Fibroblast of the aortic adventitia (primary cell): ENCODE measurements around the gene PLAGL2. TPM values are rescaled to one million over a fixed set of nuclear protein-coding genes. Genes with fewer than 3 reads are reported as not detected.

Source experiments
- DNase-seq: peaks from one replicate; pipeline ENCODE4 v3.0.0-alpha.2; 2010; ENCODE audit warnings: low read depth
- H3K4me3 ChIP-seq: 2 replicates; pipeline ENCODE4 v1.5.1; 2011; ENCODE audit warnings: low read depth, mild to moderate bottlenecking, control low read depth, low read length, moderate library complexity
- total RNA-seq: library from RNA; depleted of rRNA; stranded (reverse); fragments of >200 nt; gene quantifications from 2 replicates; pipeline ENCODE4 v1.2.3, GENCODE V29; 2012; ENCODE audit warnings: low replicate concordance
- TF ChIP-seq, protein P1 (sequence below): IDR thresholded peaks from 2 replicates; pipeline ENCODE4 v1.5.1; 2011; ENCODE audit warnings: mild to moderate bottlenecking, low read length, control low read depth, inconsistent platforms; ENCODE audit not compliant: insufficient read depth

Gene PLAGL2
- total RNA-seq, 1 donor: 4.2 TPM

DNA sequence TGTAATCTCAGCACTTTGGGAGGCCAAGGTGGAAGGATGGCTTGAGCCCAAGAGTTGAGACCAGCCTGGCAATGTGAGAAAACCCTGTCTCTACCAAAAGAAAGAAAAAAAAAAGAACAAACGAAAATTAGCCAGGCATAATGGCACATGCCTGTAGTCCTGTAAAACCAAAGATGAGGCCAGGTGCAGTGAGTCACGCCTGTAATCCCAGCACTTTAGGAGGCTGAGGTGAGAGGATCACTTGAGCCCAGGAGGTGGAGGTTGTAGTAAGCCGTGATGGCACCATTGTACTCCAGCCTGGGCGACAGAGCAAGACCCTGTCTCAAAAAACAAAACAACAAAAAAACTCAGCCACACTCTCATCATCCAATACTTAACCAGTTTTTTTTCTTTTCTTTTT lies 37.4 kb upstream of the PLAGL2 start:
- H3K4me3 ChIP-seq: no peak overlapping the region
- TF ChIP-seq, protein P1, sequence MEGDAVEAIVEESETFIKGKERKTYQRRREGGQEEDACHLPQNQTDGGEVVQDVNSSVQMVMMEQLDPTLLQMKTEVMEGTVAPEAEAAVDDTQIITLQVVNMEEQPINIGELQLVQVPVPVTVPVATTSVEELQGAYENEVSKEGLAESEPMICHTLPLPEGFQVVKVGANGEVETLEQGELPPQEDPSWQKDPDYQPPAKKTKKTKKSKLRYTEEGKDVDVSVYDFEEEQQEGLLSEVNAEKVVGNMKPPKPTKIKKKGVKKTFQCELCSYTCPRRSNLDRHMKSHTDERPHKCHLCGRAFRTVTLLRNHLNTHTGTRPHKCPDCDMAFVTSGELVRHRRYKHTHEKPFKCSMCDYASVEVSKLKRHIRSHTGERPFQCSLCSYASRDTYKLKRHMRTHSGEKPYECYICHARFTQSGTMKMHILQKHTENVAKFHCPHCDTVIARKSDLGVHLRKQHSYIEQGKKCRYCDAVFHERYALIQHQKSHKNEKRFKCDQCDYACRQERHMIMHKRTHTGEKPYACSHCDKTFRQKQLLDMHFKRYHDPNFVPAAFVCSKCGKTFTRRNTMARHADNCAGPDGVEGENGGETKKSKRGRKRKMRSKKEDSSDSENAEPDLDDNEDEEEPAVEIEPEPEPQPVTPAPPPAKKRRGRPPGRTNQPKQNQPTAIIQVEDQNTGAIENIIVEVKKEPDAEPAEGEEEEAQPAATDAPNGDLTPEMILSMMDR: no peak
- DNase-seq: no peak

DNA sequence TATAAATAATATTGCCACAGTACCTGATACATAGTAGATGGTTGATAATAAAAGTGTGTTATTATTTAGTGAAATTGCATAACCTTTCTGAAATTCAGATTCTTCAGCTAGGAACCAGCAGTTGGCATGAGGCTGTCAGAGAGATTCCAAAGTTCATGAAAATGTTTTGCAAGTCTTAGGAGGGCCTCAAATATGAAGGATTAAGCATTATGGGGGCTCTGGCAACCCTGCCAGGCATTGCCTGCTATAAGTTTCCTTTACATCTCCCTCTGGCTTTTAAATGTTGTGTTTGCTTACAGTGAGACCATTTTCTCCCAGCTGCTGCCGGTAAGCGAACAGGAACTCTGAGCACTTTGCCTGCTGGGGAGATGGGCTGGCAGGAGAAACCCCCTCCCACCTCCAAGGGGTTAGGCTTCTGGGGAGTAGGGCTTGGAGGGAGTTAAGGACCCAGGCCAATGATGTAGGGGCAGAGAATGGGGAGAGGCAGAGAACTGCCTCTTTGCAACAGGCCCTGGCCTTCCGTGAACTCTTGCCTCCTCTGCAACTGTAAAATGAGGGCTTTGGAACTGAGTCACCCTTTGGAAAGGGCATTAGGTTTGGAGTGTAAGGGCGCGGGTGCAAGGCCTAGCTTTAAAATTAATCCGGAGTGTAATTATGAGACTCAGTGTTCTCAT lies 36.7 kb upstream of the PLAGL2 start:
- no peak overlapping the region for H3K4me3 ChIP-seq
- TF ChIP-seq, protein P1: no peak
- no peak for DNase-seq

DNA sequence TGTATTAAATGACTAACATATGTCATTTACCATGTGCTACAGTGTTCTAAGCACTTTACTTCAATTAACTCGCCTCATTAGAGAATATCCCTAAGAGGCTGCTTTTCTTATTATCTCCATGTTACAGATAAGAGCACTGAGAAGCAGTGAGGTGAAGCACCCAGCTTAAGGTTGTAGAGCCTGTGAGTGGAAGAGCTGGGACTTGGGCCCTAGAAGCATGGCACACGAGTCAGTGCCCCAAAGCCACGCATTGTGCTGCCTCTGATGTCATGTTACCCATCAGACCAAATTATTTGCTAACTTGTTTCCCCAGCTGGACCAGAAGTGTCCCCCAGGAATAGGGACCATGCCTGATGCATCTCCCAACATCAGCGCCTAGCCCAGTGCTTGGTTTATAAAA lies 34.3 kb upstream of the PLAGL2 start:
- DNase-seq: no peak
- TF ChIP-seq, protein P1: no peak
- no peak overlapping the region for H3K4me3 ChIP-seq

DNA sequence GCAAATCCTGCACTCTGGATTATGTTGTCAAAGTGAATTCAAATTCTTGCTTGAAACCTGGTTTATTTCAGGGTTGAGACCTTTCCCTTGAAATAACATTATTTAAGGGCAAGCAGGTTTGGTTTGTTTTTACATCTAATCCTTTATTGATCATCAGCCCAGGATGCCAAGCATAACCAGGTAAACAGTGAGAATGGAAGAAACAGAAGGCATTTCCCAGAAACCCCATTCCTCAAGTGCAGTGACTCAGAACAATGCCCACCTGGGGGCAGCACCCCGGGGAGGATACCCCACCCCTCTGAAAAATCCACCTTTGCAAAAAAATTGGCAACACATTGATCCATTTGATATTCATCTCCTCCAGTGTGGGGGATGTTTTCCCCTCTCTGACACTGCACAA lies 32.7 kb upstream of the PLAGL2 start:
- no peak overlapping the region for H3K4me3 ChIP-seq
- no peak for DNase-seq
- TF ChIP-seq, protein P1: no peak

DNA sequence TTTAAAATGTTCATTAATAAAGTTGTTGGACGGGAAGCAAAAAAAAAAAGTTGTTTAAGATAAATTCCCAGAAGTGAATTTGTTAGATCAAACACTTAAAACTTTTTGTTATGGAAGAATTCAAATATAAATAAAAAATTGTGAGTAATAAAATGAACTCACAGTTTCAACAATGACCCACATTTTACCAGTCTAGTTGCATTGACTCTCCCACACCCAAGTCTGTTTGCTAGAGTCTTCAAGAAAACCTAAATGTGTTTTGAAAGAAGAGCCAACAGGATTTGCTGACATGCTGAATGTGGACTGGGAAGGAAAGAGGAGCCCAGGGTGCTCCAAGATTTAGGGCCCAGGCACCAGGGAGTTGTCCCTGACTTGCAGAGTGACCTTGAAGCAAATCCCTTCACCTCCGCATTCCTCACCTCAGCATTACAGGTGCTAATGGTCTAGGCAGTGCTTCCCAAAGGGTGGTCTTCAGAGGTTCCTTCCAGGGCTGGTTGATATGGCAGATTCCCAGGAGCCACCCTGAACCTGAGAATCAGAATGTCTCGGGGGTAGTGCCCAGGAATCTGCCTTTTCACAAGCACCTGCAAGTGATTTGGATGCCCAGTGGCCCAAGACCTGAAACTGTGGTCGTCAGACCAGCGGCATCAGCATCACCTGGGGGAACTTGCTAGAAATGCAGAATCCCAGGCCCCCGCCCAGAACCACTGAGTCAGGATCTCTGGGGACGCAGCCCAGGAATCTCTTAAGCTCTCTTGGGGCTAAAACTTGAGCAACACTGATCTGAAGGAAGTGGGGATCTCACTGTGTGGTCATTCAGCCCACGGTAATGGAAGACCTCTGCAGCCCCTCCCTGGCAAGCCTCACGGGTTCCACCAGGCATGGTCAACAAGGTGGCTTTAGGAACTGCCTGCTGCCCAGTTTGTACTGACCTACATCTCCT lies 31.2 kb upstream of the PLAGL2 start:
- H3K4me3 ChIP-seq: no peak overlapping the region
- TF ChIP-seq, protein P1: no peak
- DNase-seq: no peak

DNA sequence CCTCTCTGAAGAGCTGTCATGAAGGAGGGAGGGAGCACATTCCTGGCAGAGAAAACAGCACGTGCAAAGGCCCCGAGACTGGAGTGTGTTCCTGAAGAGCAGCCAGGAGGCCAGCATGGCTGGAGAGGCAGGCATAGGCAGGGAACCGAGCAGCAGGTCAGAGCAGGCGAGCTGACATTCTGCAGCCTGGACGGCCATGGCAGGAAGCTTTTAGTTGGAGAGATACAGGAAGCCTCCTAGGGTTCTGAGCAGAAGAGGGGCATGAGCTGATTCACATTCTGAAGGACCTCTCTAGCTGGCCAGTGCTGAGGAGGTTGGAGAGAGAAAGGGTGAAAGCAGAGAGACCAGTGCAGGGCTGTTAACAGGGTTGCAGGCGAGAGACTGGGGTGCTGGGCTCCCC lies 29.9 kb upstream of the PLAGL2 start:
- DNase-seq: no peak
- TF ChIP-seq, protein P1: no peak
- no peak overlapping the region for H3K4me3 ChIP-seq
